Heart right ventricle (tissue), 16 donors: Measurements from ENCODE around the gene MRPL38. TPM values are rescaled to one million over a fixed set of nuclear protein-coding genes. Genes with fewer than 3 reads are reported as not detected.

Experiments used
- ATAC-seq, 8 donors: fragments of 200-7000 bp; cut with Tn5 transposase; one replicate each; pipeline ENCODE4 v1.9.1; 2020; ENCODE audit warnings: mild to moderate bottlenecking in 8 of 8, moderate library complexity in 8 of 8, moderate number of reproducible peaks in 1 of 8
- DNase-seq, 2 donors: peaks; one replicate each; pipeline ENCODE4 v3.0.0-alpha.2; 2020
- H3K27ac ChIP-seq, 10 donors: fragments of 200-600 bp; sonication (generic) in 2 of 10; one replicate each; pipeline versions ENCODE4 v1.5.0 to v1.8.0; 2020 to 2022; ENCODE audit warnings: mild to moderate bottlenecking in 3 of 10
- H3K27me3 ChIP-seq, 7 donors: fragments of 200-600 bp; one replicate each; pipeline ENCODE4 v1.8.0; 2021 to 2022; ENCODE audit warnings: mild to moderate bottlenecking in 2 of 7
- H3K36me3 ChIP-seq, 9 donors: fragments of 200-600 bp; sonication (generic) in 1 of 9; one replicate each; pipeline versions ENCODE4 v1.5.0 to v1.8.0; 2020 to 2022; ENCODE audit warnings: mild to moderate bottlenecking in 2 of 9
- H3K4me1 ChIP-seq, 9 donors: fragments of 200-600 bp; sonication (generic) in 1 of 9; one replicate each; pipeline versions ENCODE4 v1.5.0 to v1.8.0; 2020 to 2022; ENCODE audit warnings: mild to moderate bottlenecking in 4 of 9
- H3K4me3 ChIP-seq, 10 donors: fragments of 200-600 bp; sonication (generic) in 2 of 10; one replicate each; pipeline versions ENCODE4 v1.5.0 to v1.8.0; 2020 to 2022; ENCODE audit warnings: mild to moderate bottlenecking in 7 of 10, moderate library complexity in 2 of 10
- H3K9me3 ChIP-seq, 11 donors: fragments of 200-600 bp in 10 of 11; sonication (generic) in 2 of 11; one replicate each; pipeline versions ENCODE4 v1.5.0 to v1.8.0; 2013 to 2022; ENCODE audit warnings: mild to moderate bottlenecking in 2 of 11, control low read depth in 1 of 11, moderate library complexity in 1 of 11
- WGBS, 2 donors: extraction: QIAGEN DNeasy Blood & Tissue Kit; methylation state at CpG; one replicate each; pipeline ENCODE4 v1.1.7; 2013; ENCODE audit warnings: inconsistent platforms in 1 of 2; 5-methylcytosine and 5-hydroxymethylcytosine counted together
- intact Hi-C, 10 donors: fragments of 100-400 bp; cut with DNase I; formaldehyde crosslinking; loops; one replicate each; pipeline versions ENCODE4 v1.11.1 to v1.14.2; 2022
- polyA plus RNA-seq, 2 donors: library from polyadenylated mRNA; stranded (reverse); fragments of 200-250 nt; gene quantifications; one replicate each; pipeline ENCODE4 v1.2.3, GENCODE V29; 2013
- total RNA-seq, 10 donors: library from RNA; stranded (reverse); fragmentation: NEBNext Ultra II Directional in 3 of 10; extraction: Animal tissue kit (Norgen Biotek cat#: 25700) in 3 of 10; gene quantifications; one replicate each; pipeline versions ENCODE4 v1.2.1 to v1.2.4, GENCODE V29; 2021 to 2023
- TF ChIP-seq, protein P1 (sequence below), 9 donors: fragments of 200-600 bp; sonication (generic) in 2 of 9; IDR thresholded peaks; one replicate each; pipeline versions ENCODE4 v1.5.0 to v1.8.0; 2021 to 2022; ENCODE audit warnings: antibody characterized with exemption in 9 of 9, mild to moderate bottlenecking in 5 of 9, moderate library complexity in 1 of 9
- donor health status: Arrhythmogenic right ventricular cardiomyopathy.
- donor health status: ischemic (EF 13 %, LVEDD 7.1; RV severe dilation, severe dysfunction).
- donor health status: healthy with polysubstance abuse.
- donor health status: DM: no; HTN: yes; CAD: no.
- donor health status: DM: no; HTN: no; CAD: no.
- donor health status: ischemic (EF 25% LVEDD 6.9; RV normal size, moderate dysfunction).
- donor health status: ischemic (EF 25% LVEDD 5.7; RV mildly dilated, moderate dysfunction).
- donor health status: healthy.
- donor health status: DM: yes; HTN: yes; CAD: no.
- donor health status: Ischemic cardiomyopathy.
- donor health status: ischemic (EF 35%, LVEDD 5.7; RV mildly dilated, moderate dysfunction).
- donor health status: nonischemic (EF 11% LVEDD 7.7; RV severe dilation, severe dysfunction).
- donor health status: DM: yes; HTN: yes; CAD: no.
- donor health status: PGD.
- donor health status: ischemic (EF 29% LVEDD 5.4; RV normal size, mild dysfunction).
- donor health status: nonischemic (EF 23%, LVEDD 6.1; RV moderate dilation, normal function).

Gene MRPL38
- total and polyA plus RNA-seq, 12 donors = 86.0 to 160 (median 96.5) TPM

DNA sequence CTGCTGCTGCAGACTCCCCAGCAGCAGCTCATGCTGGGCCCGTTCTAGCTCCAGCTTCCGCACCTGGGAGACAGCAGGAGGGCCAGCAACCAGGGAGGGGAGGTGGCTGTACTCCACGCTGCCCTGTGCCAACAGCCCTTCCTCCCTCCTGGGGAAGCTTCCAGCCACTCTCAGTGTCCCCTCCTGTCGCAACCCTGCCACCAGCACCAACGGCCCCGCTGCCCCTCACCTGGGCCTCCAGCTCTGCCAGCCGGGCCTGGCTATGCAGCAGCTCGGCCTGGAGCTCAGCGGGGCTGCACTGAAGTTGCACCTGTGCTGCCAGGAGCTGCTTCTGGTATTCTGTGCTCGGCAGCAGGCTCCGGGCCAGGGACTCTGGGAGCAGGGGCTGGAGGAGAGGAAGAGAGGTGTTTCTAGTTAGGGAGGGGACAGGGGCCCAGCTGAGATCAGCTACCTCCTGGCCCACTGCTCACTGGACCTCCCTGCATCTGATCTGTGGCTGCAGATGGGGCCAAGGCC is 15.4 kb upstream of the MRPL38 start:
- TF ChIP-seq, protein P1, sequence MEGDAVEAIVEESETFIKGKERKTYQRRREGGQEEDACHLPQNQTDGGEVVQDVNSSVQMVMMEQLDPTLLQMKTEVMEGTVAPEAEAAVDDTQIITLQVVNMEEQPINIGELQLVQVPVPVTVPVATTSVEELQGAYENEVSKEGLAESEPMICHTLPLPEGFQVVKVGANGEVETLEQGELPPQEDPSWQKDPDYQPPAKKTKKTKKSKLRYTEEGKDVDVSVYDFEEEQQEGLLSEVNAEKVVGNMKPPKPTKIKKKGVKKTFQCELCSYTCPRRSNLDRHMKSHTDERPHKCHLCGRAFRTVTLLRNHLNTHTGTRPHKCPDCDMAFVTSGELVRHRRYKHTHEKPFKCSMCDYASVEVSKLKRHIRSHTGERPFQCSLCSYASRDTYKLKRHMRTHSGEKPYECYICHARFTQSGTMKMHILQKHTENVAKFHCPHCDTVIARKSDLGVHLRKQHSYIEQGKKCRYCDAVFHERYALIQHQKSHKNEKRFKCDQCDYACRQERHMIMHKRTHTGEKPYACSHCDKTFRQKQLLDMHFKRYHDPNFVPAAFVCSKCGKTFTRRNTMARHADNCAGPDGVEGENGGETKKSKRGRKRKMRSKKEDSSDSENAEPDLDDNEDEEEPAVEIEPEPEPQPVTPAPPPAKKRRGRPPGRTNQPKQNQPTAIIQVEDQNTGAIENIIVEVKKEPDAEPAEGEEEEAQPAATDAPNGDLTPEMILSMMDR (IDR thresholded peaks at IDR 0.05) = no peak
- Histone ChIP-seq H3K4me3 (no peak overlapping the region), H3K27ac (no peak overlapping the region), H3K27me3 (no peaks in the 10 kb centered on the region), H3K9me3 (no peaks in the 10 kb centered on the region), H3K4me1 (peaks cover 0 to 3% (median 0%) of the 10 kb centered on the region in 9 donors), H3K36me3 (peaks cover 0 to 51% (median 0%) of the 10 kb centered on the region in 9 donors)
- 75 to 81% methylated on average over 11 of the region's 11 CpGs for WGBS, 2 donors
- DNase-seq = no peak
- intact Hi-C loops = no loop called here
- no peak for ATAC-seq

GRCh38 chr17:75919611-75920010 is 14.9 kb upstream of the MRPL38 start:
- TF ChIP-seq, protein P1 (IDR thresholded peaks at IDR 0.05) = no peak
- ATAC-seq (no peak), DNase-seq (no peak)
- intact Hi-C loops = no loop called here
- Histone ChIP-seq H3K9me3 (no peaks in the 10 kb centered on the region), H3K4me3 (no peak overlapping the region), H3K36me3 (peaks cover 0 to 51% (median 0%) of the 10 kb centered on the region in 9 donors), H3K4me1 (peaks cover 0 to 3% (median 0%) of the 10 kb centered on the region in 9 donors), H3K27ac (no peak overlapping the region), H3K27me3 (no peaks in the 10 kb centered on the region)
- 91 to 94% methylated on average over 22 of the region's 22 CpGs for WGBS, 2 donors

- Histone ChIP-seq H3K36me3 (peaks cover 0 to 53% (median 0%) of the 10 kb centered on the region in 9 donors), H3K4me1 (no peaks in the 10 kb centered on the region), H3K27ac (no peak overlapping the region), H3K9me3 (no peaks in the 10 kb centered on the region), H3K27me3 (no peaks in the 10 kb centered on the region), H3K4me3 (no peak overlapping the region)
- ATAC-seq (no peak), DNase-seq (no peak)
- TF ChIP-seq, protein P1 (IDR thresholded peaks at IDR 0.05) = no peak
- intact Hi-C loops = no loop called here
- WGBS, 2 donors = 96 to 97% methylated on average over 31 of the region's 31 CpGs
Observed at GRCh38 chr17:75917917-75918445, 13.3 kb upstream of the MRPL38 start.

DNA sequence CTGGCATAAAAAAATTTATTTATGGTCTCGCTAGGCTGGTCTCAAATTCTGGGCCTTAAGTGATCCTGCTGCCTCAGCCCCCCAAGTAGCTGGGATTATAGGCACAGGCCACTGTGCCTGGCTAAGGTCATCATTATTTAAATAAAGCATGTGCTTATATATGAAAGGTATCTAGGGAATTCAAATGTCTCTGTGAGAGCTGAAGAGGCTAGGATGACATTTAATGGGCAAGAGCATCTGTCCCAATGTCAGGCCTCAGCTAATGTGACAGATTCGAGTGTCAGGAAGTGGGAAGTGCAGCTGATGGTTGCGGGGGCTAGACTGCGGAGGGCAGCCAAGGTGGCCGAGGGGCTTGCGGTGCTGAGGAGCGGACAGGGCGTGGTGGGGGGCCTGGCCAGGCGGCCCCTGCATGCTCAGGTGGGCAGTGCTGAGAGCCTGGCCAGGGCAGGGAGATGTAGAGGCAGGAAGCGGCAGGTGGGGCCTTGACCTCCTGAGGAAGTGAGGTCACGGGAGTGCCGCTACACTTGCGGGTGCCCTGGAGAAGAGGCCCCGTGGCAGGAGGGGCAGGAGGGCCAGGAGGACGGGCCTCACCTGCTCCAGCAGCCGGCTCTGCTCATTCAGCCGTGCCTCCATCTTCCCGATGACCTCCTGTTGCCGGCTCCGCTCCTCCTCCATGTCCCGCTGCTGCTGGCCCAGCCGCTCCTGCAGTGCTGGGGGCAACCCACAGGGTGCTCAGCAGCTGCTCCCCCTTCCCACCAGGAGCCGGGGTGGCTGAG is 12.6 kb upstream of the MRPL38 start:
- ATAC-seq (no peak), DNase-seq (no peak)
- no peaks in the 10 kb centered on the region for H3K4me1 ChIP-seq
- no peak overlapping the region for H3K4me3 ChIP-seq
- H3K27ac ChIP-seq = no peak overlapping the region
- H3K27me3 ChIP-seq = no peaks in the 10 kb centered on the region
- TF ChIP-seq, protein P1 (IDR thresholded peaks at IDR 0.05) = no peak
- peaks cover 0 to 51% (median 0%) of the 10 kb centered on the region in 9 donors for H3K36me3 ChIP-seq
- WGBS, 2 donors = 87 to 88% methylated on average over 22 of the region's 23 CpGs
- intact Hi-C loops = no loop called here
- no peaks in the 10 kb centered on the region for H3K9me3 ChIP-seq
